Smooth muscle cell (in vitro differentiated cells): ENCODE data around the gene XIRP2. TPM values are rescaled to one million over a fixed set of nuclear protein-coding genes. Genes with fewer than 3 reads are reported as not detected.

ENCODE experiments used
- DNase-seq: peaks from one replicate; lab custom pipeline; 2025; ENCODE audit not compliant: unreplicated experiment; lab: John Stamatoyannopoulos, UW
- H2AFZ ChIP-seq: fragments of 200-600 bp; sonication (generic); 2 replicates; pipeline ENCODE4 v1.6.0; 2016; ENCODE audit warnings: antibody characterized with exemption, low read depth, mild to moderate bottlenecking
- H3F3A ChIP-seq: fragments of 200-600 bp; sonication (generic); 2 replicates; pipeline ENCODE4 v1.6.0; 2017; ENCODE audit warnings: antibody characterized with exemption, low read depth
- H3K27ac ChIP-seq: fragments of 200-600 bp; sonication (generic); 2 replicates; pipeline ENCODE4 v1.5.1; 2016; ENCODE audit warnings: low read depth, mild to moderate bottlenecking
- H3K27me3 ChIP-seq: fragments of 200-600 bp; sonication (generic); 2 replicates; pipeline ENCODE4 v1.6.1; 2016; ENCODE audit warnings: low read depth, mild to moderate bottlenecking
- H3K36me3 ChIP-seq: fragments of 200-600 bp; sonication (generic); 2 replicates; pipeline ENCODE4 v1.5.1; 2016; ENCODE audit warnings: low read depth
- H3K4me1 ChIP-seq: fragments of 200-600 bp; sonication (generic); 2 replicates; pipeline ENCODE4 v1.5.1; 2016; ENCODE audit warnings: low read depth
- H3K4me2 ChIP-seq: fragments of 200-600 bp; sonication (generic); 2 replicates; pipeline ENCODE4 v1.6.0; 2016; ENCODE audit warnings: mild to moderate bottlenecking
- H3K4me3 ChIP-seq: fragments of 200-600 bp; sonication (generic); 2 replicates; pipeline ENCODE4 v1.5.1; 2016; ENCODE audit warnings: mild to moderate bottlenecking
- H3K79me2 ChIP-seq: fragments of 200-600 bp; sonication (generic); 2 replicates; pipeline ENCODE4 v1.6.0; 2016; ENCODE audit warnings: low read depth, mild to moderate bottlenecking
- H3K9ac ChIP-seq: fragments of 200-600 bp; sonication (generic); 2 replicates; pipeline ENCODE4 v1.6.0; 2016; ENCODE audit warnings: low read depth
- H3K9me3 ChIP-seq: fragments of 200-600 bp; sonication (generic); replicated peaks from 2 replicates; pipeline ENCODE4 v1.5.1; 2016; ENCODE audit warnings: low read depth
- H4K20me1 ChIP-seq: fragments of 200-600 bp; sonication (generic); 2 replicates; pipeline ENCODE4 v1.6.0; 2016; ENCODE audit warnings: low read depth
- WGBS: methylation state at CpG from one replicate; pipeline ENCODE4 v1.1.7; 2016; ENCODE audit warnings: low lambda C conversion rate; 5-methylcytosine and 5-hydroxymethylcytosine counted together
- polyA plus RNA-seq: library from polyadenylated mRNA; unstranded; fragments of >200 nt; fragmentation: Nextera tagmentation; extraction: Ambion mirVana; gene quantifications from 2 replicates; pipeline ENCODE4 v1.2.1, GENCODE V29; 2016
- total RNA-seq: library from RNA; depleted of rRNA; stranded (reverse); fragments of >200 nt; gene quantifications from 2 replicates; pipeline ENCODE4 v1.2.3, GENCODE V29; 2014
- TF ChIP-seq, protein P1 (sequence below): fragments of 200-600 bp; sonication (generic); IDR thresholded peaks from 2 replicates; pipeline ENCODE4 v1.5.1; 2017; ENCODE audit warnings: borderline replicate concordance, mild to moderate bottlenecking, antibody characterized with exemption; ENCODE audit not compliant: insufficient read depth, poor library complexity, severe bottlenecking

Gene XIRP2
- total and polyA plus RNA-seq, 2 experiments from 2014 or later = not detected

- H3K79me2 ChIP-seq = no peaks in the 10 kb centered on the region
- H3F3A ChIP-seq = no peaks in the 10 kb centered on the region
- H3K36me3 ChIP-seq = no peaks in the 10 kb centered on the region
- TF ChIP-seq, protein P1, sequence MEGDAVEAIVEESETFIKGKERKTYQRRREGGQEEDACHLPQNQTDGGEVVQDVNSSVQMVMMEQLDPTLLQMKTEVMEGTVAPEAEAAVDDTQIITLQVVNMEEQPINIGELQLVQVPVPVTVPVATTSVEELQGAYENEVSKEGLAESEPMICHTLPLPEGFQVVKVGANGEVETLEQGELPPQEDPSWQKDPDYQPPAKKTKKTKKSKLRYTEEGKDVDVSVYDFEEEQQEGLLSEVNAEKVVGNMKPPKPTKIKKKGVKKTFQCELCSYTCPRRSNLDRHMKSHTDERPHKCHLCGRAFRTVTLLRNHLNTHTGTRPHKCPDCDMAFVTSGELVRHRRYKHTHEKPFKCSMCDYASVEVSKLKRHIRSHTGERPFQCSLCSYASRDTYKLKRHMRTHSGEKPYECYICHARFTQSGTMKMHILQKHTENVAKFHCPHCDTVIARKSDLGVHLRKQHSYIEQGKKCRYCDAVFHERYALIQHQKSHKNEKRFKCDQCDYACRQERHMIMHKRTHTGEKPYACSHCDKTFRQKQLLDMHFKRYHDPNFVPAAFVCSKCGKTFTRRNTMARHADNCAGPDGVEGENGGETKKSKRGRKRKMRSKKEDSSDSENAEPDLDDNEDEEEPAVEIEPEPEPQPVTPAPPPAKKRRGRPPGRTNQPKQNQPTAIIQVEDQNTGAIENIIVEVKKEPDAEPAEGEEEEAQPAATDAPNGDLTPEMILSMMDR = no peak
- H3K4me2 ChIP-seq = no peak overlapping the region
- H3K4me3 ChIP-seq = no peak overlapping the region
- no peak overlapping the region for H2AFZ ChIP-seq
- no peak overlapping the region for H3K9ac ChIP-seq
- no peak for DNase-seq
- H3K9me3 ChIP-seq = no peaks in the 10 kb centered on the region
- no peaks in the 10 kb centered on the region for H3K4me1 ChIP-seq
- no peaks in the 10 kb centered on the region for H3K27me3 ChIP-seq
- no peaks in the 10 kb centered on the region for H4K20me1 ChIP-seq
- WGBS = 80% methylated on average over 5 of the region's 5 CpGs
- H3K27ac ChIP-seq = no peak overlapping the region
Measured at GRCh38 chr2:167187978-167188967, 300.0 kb downstream of the XIRP2 start.

DNA sequence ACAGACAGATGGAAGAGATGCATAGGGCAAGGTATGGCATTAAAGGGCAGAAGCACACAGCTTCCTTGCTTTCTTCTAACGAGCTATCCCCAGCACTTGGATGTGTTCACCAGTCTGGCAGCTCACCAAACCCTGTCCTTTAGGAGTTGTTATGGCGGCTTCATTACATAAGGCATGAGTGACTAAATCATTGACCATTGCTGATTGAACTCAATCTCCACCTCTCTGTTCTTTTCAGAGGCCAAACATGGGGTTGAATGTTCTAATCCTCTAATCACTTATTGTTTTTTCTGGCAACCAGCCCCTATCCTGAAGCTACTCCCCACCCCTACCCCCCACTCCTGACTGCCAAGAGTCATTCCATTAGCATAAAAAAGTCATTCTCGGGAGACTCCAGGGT, 301.8 kb downstream of the XIRP2 start:
- Histone ChIP-seq H3K27ac (no peak overlapping the region), H3F3A (no peaks in the 10 kb centered on the region), H3K4me2 (no peak overlapping the region), H3K9ac (no peak overlapping the region), H3K79me2 (no peaks in the 10 kb centered on the region), H3K4me3 (no peak overlapping the region), H2AFZ (no peak overlapping the region), H3K36me3 (no peaks in the 10 kb centered on the region), H4K20me1 (no peaks in the 10 kb centered on the region), H3K27me3 (no peaks in the 10 kb centered on the region), H3K9me3 (no peaks in the 10 kb centered on the region), H3K4me1 (no peaks in the 10 kb centered on the region)
- 89% methylated on average over 3 of the region's 3 CpGs for WGBS
- DNase-seq = no peak
- TF ChIP-seq, protein P1 = no peak

GRCh38 chr2:167191588-167191987, 303.3 kb downstream of the XIRP2 start:
- H3K79me2 ChIP-seq = no peaks in the 10 kb centered on the region
- H4K20me1 ChIP-seq = no peaks in the 10 kb centered on the region
- DNase-seq = no peak
- H3K27ac ChIP-seq = no peak overlapping the region
- H2AFZ ChIP-seq = no peak overlapping the region
- no peaks in the 10 kb centered on the region for H3F3A ChIP-seq
- no peaks in the 10 kb centered on the region for H3K4me1 ChIP-seq
- H3K4me3 ChIP-seq = no peak overlapping the region
- no peak overlapping the region for H3K9ac ChIP-seq
- no peaks in the 10 kb centered on the region for H3K9me3 ChIP-seq
- WGBS = 91% methylated on average over 3 of the region's 3 CpGs
- no peaks in the 10 kb centered on the region for H3K27me3 ChIP-seq
- no peaks in the 10 kb centered on the region for H3K36me3 ChIP-seq
- TF ChIP-seq, protein P1 = no peak
- no peak overlapping the region for H3K4me2 ChIP-seq
